Gastrocnemius medialis (tissue), 4 donors: ENCODE measurements around the gene ZFP91. TPM values are rescaled to one million over a fixed set of nuclear protein-coding genes. Genes with fewer than 3 reads are reported as not detected.

Experiments used
- ATAC-seq, 2 donors: fragments of 150-250 bp; one replicate each; pipeline ENCODE4 v1.9.1; 2016
- DNase-seq, 2 donors: peaks; one replicate each; pipeline ENCODE4 v3.0.0-alpha.2; 2019
- H3K27ac ChIP-seq, 4 donors: fragments of 200-600 bp; sonication (generic); 1 replicate in 1 of 4; 2 replicates in 3 of 4; pipeline ENCODE4 v1.5.1; 2016 to 2018; ENCODE audit warnings: mild to moderate bottlenecking in 2 of 4, moderate library complexity in 1 of 4
- H3K27me3 ChIP-seq, 3 donors: fragments of 200-600 bp; sonication (generic) in 2 of 3; 1 replicate in 1 of 3; 2 replicates in 2 of 3; pipeline versions ENCODE4 v1.5.1 to v1.6.0; 2016 to 2019; ENCODE audit warnings: mild to moderate bottlenecking in 1 of 3, moderate library complexity in 1 of 3
- H3K36me3 ChIP-seq, 2 donors: fragments of 200-600 bp; sonication (generic) in 1 of 2; one replicate each; pipeline ENCODE4 v1.5.1; 2017 to 2018
- H3K4me1 ChIP-seq, 2 donors: fragments of 200-600 bp; sonication (generic) in 1 of 2; one replicate each; pipeline ENCODE4 v1.5.1; 2016 to 2017; ENCODE audit warnings: mild to moderate bottlenecking in 2 of 2
- H3K4me3 ChIP-seq, 4 donors: fragments of 200-600 bp; sonication (generic) in 3 of 4; 1 replicate in 1 of 4; 2 replicates in 3 of 4; pipeline ENCODE4 v1.5.1; 2016 to 2019; ENCODE audit warnings: mild to moderate bottlenecking in 2 of 4
- H3K9me3 ChIP-seq, 3 donors: fragments of 200-600 bp; sonication (generic) in 2 of 3; 1 replicate in 1 of 3; 2 replicates in 2 of 3; pipeline ENCODE4 v1.5.1; 2016 to 2019
- POLR2A ChIP-seq, 2 donors: fragments of 450-650 bp; IDR thresholded peaks; one replicate each; pipeline ENCODE4 v1.6.1; 2017; ENCODE audit warnings: antibody characterized with exemption in 2 of 2, mild to moderate bottlenecking in 2 of 2, moderate library complexity in 2 of 2
- in situ Hi-C, 4 donors: fragments of 200-750 bp; cut with MboI; loops; one replicate each; pipeline versions ENCODE4 v1.15.0 to v1.8.0; 2017; ENCODE audit warnings: low sequenced_read_pairs in 4 of 4
- intact Hi-C: fragments of 100-400 bp; cut with DNase I; formaldehyde crosslinking; loops from one replicate; pipeline ENCODE4 v1.15.1; 2023; ENCODE audit warnings: low total_unique reads
- total RNA-seq, 4 donors: library from RNA; depleted of rRNA; stranded (reverse); fragments of >200 nt; gene quantifications; one replicate each; pipeline versions ENCODE4 v1.1.0 to v1.2.3, GENCODE V29; 2016
- TF ChIP-seq, protein P1 (sequence below), 5 experiments: fragments of 450-650 bp in 3 of 5; fragments of 200-600 bp in 2 of 5; sonication (generic) in 2 of 5; IDR thresholded peaks in 4 of 5; conservative IDR thresholded peaks in 1 of 5; 1 replicate in 4 of 5; 2 replicates in 1 of 5; pipeline ENCODE4 v1.5.1; 2016 to 2019; ENCODE audit warnings: antibody characterized with exemption in 5 of 5, mild to moderate bottlenecking in 3 of 5, moderate library complexity in 3 of 5

ZFP91 gene
- total RNA-seq, 4 donors from 2014 or later, result 59.0 to 94.7 (median 90.6) TPM

DNA sequence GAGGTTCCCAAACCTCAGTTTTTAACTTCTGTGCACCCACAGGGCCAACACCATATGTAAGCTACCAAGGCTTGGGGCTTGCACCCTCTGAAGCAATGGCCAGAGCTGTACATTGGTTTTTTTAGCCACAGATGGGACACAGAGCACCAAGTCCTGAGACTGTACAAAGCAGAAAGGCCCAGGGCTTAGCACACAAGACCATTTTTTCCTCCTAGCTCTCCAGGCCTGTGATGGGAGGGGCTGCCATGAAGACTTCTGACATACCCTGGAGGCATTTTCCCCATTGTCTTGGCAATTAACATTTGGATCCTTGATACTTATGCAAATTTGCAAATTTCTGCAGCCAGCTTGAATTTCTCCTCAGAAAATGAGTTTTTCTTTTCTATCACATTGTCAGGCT is 67.0 kb downstream of the ZFP91 start:
- no peak overlapping the region for H3K4me3 ChIP-seq
- H3K9me3 ChIP-seq, result no peaks in the 10 kb centered on the region
- H3K27me3 ChIP-seq, result no peaks in the 10 kb centered on the region
- ATAC-seq, result no peak
- intact Hi-C loops, result no loop called here
- in situ Hi-C loops, result loop anchor here in 1 of 4 donors (25.0 kb wide), 1 partner anchor 491 kb away; the partner anchor contains the start of gene FAM111A
- peaks cover 0 to 7% of the 10 kb centered on the region in 2 donors for H3K4me1 ChIP-seq
- H3K36me3 ChIP-seq, result no peaks in the 10 kb centered on the region
- no peak for TF ChIP-seq POLR2A (IDR thresholded peaks at IDR 0.05)
- TF ChIP-seq, protein P1, sequence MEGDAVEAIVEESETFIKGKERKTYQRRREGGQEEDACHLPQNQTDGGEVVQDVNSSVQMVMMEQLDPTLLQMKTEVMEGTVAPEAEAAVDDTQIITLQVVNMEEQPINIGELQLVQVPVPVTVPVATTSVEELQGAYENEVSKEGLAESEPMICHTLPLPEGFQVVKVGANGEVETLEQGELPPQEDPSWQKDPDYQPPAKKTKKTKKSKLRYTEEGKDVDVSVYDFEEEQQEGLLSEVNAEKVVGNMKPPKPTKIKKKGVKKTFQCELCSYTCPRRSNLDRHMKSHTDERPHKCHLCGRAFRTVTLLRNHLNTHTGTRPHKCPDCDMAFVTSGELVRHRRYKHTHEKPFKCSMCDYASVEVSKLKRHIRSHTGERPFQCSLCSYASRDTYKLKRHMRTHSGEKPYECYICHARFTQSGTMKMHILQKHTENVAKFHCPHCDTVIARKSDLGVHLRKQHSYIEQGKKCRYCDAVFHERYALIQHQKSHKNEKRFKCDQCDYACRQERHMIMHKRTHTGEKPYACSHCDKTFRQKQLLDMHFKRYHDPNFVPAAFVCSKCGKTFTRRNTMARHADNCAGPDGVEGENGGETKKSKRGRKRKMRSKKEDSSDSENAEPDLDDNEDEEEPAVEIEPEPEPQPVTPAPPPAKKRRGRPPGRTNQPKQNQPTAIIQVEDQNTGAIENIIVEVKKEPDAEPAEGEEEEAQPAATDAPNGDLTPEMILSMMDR (IDR thresholded peaks at IDR 0.05 in 4 of 5, conservative IDR thresholded peaks at IDR 0.05 in 1 of 5), result no peak
- no peak overlapping the region for H3K27ac ChIP-seq
- DNase-seq, result no peak

DNA sequence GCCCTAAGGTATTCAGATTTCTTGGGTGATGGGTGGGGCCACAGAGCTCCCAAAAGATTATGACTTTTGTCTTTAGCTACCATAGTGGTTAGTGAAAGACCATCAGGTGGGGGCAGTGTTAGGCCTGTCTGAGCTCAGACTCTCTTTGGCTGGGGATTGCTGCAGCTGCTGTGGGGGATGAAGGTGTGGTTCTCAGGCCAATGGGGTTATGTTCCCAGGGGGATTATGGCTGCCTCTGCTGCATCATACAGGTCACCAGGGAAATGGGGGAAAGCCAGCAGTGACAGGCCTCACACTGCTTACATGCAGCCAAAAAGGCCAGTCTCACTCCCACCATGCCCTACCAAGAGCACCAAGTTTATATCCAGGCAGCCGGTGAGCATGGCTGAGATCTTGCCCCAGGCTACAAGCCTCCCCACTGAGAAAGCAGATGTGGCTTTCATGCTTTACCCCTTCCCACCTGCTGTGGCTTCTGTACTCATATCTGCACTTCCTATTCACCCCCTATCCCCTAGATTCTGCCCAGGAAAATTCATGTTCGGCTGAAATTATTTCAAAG is 68.4 kb downstream of the ZFP91 start:
- Histone ChIP-seq H3K9me3 (no peaks in the 10 kb centered on the region), H3K4me3 (no peak overlapping the region), H3K4me1 (no peaks in the 10 kb centered on the region), H3K36me3 (no peaks in the 10 kb centered on the region), H3K27ac (no peak overlapping the region), H3K27me3 (no peaks in the 10 kb centered on the region)
- ATAC-seq, result no peak
- intact Hi-C loops, result no loop called here
- in situ Hi-C loops, result loop anchor here in 1 of 4 donors (25.0 kb wide), 1 partner anchor 490 kb away; the partner anchor contains the start of gene FAM111A
- DNase-seq, result no peak
- TF ChIP-seq, protein P1 (IDR thresholded peaks at IDR 0.05 in 4 of 5, conservative IDR thresholded peaks at IDR 0.05 in 1 of 5), result no peak
- no peak for TF ChIP-seq POLR2A (IDR thresholded peaks at IDR 0.05)

DNA sequence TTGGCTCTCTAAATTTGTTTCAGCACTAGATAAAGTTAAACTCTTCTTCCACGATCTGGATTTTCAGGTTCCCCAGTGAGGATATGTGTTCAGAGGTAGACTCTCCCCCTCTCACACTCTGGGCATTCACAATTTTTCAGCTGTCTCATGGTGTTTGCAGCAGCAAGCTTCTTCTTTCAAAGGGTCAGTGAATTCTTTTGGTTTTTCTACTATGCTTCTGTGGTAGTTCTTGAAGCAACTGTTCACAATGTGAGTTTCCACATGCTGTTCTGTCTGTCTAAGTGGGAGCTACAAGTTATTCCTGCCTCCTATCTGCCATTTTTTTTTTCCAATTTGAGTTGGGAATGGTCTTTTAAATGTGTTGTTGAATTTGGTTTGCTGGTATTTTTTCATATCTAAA is 69.0 kb downstream of the ZFP91 start:
- H3K4me1 ChIP-seq, result no peaks in the 10 kb centered on the region
- no peak overlapping the region for H3K27ac ChIP-seq
- H3K27me3 ChIP-seq, result no peaks in the 10 kb centered on the region
- no peak overlapping the region for H3K4me3 ChIP-seq
- intact Hi-C loops, result no loop called here
- TF ChIP-seq, protein P1 (IDR thresholded peaks at IDR 0.05 in 4 of 5, conservative IDR thresholded peaks at IDR 0.05 in 1 of 5), result no peak
- TF ChIP-seq POLR2A (IDR thresholded peaks at IDR 0.05), result no peak
- in situ Hi-C loops, result loop anchor here in 1 of 4 donors (25.0 kb wide), 1 partner anchor 489 kb away; the partner anchor contains the start of gene FAM111A
- no peaks in the 10 kb centered on the region for H3K36me3 ChIP-seq
- H3K9me3 ChIP-seq, result no peaks in the 10 kb centered on the region
- DNase-seq, result no peak
- ATAC-seq, result no peak

DNA sequence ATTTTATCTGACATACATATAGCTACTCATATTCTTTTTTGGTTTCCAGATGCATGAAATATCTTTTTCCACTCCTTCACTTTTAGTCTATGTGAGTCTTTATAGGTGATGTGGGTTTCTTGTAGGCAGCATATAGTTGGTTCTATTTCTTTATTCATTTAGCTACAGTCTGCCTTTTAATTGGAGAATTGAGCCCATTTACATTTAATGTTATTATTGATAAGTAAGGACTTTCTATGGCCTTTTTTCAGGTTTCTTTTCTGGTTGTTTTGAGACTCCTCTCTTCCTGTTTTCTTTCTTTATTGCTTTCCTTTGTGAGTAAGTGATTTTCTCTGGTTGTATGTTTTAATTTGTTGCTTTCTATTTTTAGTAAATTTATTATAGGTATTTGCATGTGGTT is 70.8 kb downstream of the ZFP91 start:
- no peak overlapping the region for H3K27ac ChIP-seq
- no peaks in the 10 kb centered on the region for H3K27me3 ChIP-seq
- in situ Hi-C loops (loop anchor here (25.0 kb wide), 2 partner anchors 488 to 513 kb away; partner anchors contain the start of genes FAM111A (in 3 of the 4) and DTX4 (in 1 of the 4)), intact Hi-C loops (loop anchor here (10.0 kb wide), 1 partner anchor 505 kb away; no protein-coding TSS in a partner anchor)
- TF ChIP-seq, protein P1 (IDR thresholded peaks at IDR 0.05 in 4 of 5, conservative IDR thresholded peaks at IDR 0.05 in 1 of 5), result no peak
- TF ChIP-seq POLR2A (IDR thresholded peaks at IDR 0.05), result no peak
- H3K4me1 ChIP-seq, result no peaks in the 10 kb centered on the region
- no peaks in the 10 kb centered on the region for H3K36me3 ChIP-seq
- DNase-seq (no peak), ATAC-seq (no peak)
- no peak overlapping the region for H3K4me3 ChIP-seq
- H3K9me3 ChIP-seq, result no peaks in the 10 kb centered on the region
